ENCODE data around the gene CDK6. TPM values are rescaled to one million over a fixed set of nuclear protein-coding genes. Genes with fewer than 3 reads are reported as not detected.

CDK6 gene
- total RNA-seq, 2 donors from 2014 or later, result 32.6 to 35.0 TPM

DNA sequence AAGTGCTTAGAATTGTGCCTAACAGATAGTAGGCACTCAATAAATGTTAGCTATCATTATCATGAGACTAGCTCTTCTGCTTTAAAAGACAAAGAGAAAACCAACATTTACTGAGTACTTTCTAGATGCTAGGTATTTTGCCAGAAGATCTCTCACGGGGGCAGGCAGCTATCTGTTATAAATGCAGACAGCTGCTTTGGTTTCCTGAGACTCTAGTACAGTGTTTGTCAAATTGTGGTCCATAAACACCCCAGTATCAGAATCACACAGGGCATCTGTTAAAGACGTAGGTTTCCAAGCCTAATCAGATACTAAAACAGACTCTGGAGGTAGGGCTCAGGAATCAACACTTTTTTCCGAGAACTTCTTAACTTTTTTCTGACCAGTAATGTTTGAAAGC, 260.1 kb downstream of the CDK6 start:
- Histone ChIP-seq H3K27me3 (no peaks in the 10 kb centered on the region), H3K4me3 (no peak overlapping the region), H3K27ac (no peak overlapping the region), H3K36me3 (replicated peaks in 1 of 2; ENCODE audit: insufficient read depth in 1 of 2, low read depth in 2 of 2) (peaks cover 19 to 24% of the 10 kb centered on the region in 2 donors), H3K4me1 (peaks cover 8% of the 10 kb centered on the region), H3K9me3 (no peaks in the 10 kb centered on the region)
- intact Hi-C loops (cut with DNase I), result no loop called here
- TF ChIP-seq, protein P1, sequence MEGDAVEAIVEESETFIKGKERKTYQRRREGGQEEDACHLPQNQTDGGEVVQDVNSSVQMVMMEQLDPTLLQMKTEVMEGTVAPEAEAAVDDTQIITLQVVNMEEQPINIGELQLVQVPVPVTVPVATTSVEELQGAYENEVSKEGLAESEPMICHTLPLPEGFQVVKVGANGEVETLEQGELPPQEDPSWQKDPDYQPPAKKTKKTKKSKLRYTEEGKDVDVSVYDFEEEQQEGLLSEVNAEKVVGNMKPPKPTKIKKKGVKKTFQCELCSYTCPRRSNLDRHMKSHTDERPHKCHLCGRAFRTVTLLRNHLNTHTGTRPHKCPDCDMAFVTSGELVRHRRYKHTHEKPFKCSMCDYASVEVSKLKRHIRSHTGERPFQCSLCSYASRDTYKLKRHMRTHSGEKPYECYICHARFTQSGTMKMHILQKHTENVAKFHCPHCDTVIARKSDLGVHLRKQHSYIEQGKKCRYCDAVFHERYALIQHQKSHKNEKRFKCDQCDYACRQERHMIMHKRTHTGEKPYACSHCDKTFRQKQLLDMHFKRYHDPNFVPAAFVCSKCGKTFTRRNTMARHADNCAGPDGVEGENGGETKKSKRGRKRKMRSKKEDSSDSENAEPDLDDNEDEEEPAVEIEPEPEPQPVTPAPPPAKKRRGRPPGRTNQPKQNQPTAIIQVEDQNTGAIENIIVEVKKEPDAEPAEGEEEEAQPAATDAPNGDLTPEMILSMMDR (IDR thresholded peaks at IDR 0.05), result no peak
- no peak for TF ChIP-seq POLR2A (IDR thresholded peaks at IDR 0.05)
- ATAC-seq (no peak), DNase-seq (no peak)
- 78 to 89% methylated on average over 3 of the region's 3 CpGs for WGBS, 2 donors

DNA sequence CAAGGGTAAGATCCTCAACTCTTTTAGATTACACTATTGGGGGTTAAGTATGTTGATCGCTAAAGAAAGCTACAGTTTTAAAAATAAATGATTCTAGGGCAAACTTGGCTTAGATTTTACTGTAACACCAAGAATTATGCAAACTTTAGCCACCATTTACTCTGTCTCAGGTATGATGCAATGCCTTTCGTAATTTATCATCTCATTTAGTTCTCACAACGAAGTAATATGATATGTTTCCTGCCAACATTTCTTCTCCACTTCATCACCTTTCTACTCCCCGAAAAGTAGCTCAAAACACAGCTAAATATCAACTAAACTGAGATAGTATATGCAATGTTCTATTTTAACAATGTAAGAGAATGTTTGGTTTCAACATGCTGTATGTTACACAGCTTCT, 267.2 kb downstream of the CDK6 start:
- no peaks in the 10 kb centered on the region for H3K4me1 ChIP-seq
- no peak overlapping the region for H3K27ac ChIP-seq
- intact Hi-C loops (cut with DNase I), result no loop called here
- H3K9me3 ChIP-seq, result no peaks in the 10 kb centered on the region
- WGBS, 2 donors, result 64 to 79% methylated on average over 4 of the region's 4 CpGs
- no peak overlapping the region for H3K4me3 ChIP-seq
- no peak for ATAC-seq
- no peaks in the 10 kb centered on the region for H3K27me3 ChIP-seq
- no peak for DNase-seq
- TF ChIP-seq, protein P1 (IDR thresholded peaks at IDR 0.05), result no peak
- no peak for TF ChIP-seq POLR2A (IDR thresholded peaks at IDR 0.05)
- peaks cover 0 to 21% of the 10 kb centered on the region in 2 donors for H3K36me3 ChIP-seq (replicated peaks in 1 of 2; ENCODE audit: insufficient read depth in 1 of 2, low read depth in 2 of 2)

DNA sequence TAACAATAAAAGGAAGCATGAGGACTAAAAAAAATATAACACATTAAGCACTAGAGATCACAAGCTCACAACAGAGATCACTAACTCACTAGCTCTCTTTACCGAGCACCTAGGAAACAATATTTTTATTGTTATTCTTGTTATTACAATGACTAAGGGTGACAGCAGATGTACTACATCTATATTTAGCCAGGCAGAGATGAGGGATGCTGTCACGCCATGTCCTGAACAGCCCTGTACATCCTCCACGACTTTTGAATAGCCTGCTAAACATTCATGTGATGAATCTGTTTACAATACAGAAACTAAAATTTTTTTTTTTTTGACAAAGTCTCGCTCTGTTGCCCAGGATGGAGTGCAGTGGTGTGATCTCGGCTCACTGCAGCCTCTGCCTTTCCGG, 268.9 kb downstream of the CDK6 start:
- peaks cover 0 to 27% of the 10 kb centered on the region in 2 donors for H3K36me3 ChIP-seq (replicated peaks in 1 of 2; ENCODE audit: insufficient read depth in 1 of 2, low read depth in 2 of 2)
- TF ChIP-seq POLR2A (IDR thresholded peaks at IDR 0.05), result no peak
- TF ChIP-seq, protein P1 (IDR thresholded peaks at IDR 0.05), result no peak
- no peak for DNase-seq
- ATAC-seq, result no peak
- H3K27me3 ChIP-seq, result no peaks in the 10 kb centered on the region
- no peak overlapping the region for H3K4me3 ChIP-seq
- H3K27ac ChIP-seq, result no peak overlapping the region
- H3K9me3 ChIP-seq, result no peaks in the 10 kb centered on the region
- WGBS, 2 donors, result 93 to 94% methylated on average over 6 of the region's 6 CpGs
- intact Hi-C loops (cut with DNase I), result no loop called here
- H3K4me1 ChIP-seq, result no peaks in the 10 kb centered on the region

DNA sequence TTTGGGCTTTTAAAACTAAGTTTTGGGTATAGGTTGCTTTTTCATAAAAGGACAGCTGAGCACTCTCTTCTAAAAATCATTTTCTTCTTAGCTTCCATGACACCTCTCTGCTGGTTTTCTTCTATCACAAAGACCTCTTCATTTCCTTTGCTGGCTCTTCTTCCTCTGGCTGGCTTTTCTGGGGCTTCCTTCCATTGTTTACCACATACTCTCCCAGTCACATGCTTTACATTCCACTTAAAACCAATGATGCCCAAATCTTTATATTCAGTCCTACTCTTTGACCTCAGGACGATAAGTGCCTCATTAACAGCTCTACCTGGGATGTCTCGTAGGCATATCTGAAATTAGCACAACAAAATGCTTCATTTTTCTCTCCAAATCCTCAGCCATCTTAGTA, 273.0 kb downstream of the CDK6 start:
- Histone ChIP-seq H3K4me3 (no peak overlapping the region), H3K36me3 (replicated peaks in 1 of 2; ENCODE audit: insufficient read depth in 1 of 2, low read depth in 2 of 2) (peaks cover 0 to 21% of the 10 kb centered on the region in 2 donors), H3K9me3 (no peaks in the 10 kb centered on the region), H3K27me3 (no peaks in the 10 kb centered on the region), H3K27ac (no peak overlapping the region), H3K4me1 (no peaks in the 10 kb centered on the region)
- DNase-seq (no peak), ATAC-seq (no peak)
- 85 to 93% methylated on average over 2 of the region's 2 CpGs for WGBS, 2 donors
- TF ChIP-seq POLR2A (IDR thresholded peaks at IDR 0.05), result no peak
- TF ChIP-seq, protein P1 (IDR thresholded peaks at IDR 0.05), result no peak
- intact Hi-C loops (cut with DNase I), result no loop called here

DNA sequence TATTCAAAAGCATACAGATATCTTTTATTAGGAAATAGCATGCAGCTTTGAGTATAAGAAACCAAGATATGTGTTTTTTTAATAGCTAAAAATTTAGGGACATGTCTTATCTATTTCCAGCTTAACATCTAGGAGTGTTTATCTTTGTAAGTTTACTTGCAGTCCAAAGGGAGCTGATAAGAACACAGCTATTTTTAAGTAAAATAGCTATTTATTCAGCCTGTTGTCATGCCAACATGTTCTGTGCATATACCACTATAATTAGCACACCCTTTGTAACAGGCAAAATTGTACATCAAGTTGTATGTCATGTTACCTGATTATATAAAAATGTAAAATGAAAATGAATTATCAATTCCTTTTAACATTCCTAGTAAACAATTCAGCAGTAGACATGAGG, 275.8 kb downstream of the CDK6 start:
- no peaks in the 10 kb centered on the region for H3K27me3 ChIP-seq
- H3K4me1 ChIP-seq, result no peaks in the 10 kb centered on the region
- intact Hi-C loops (cut with DNase I), result no loop called here
- no peak for ATAC-seq
- H3K9me3 ChIP-seq, result no peaks in the 10 kb centered on the region
- H3K4me3 ChIP-seq, result no peak overlapping the region
- peaks cover 0 to 10% of the 10 kb centered on the region in 2 donors for H3K36me3 ChIP-seq (replicated peaks in 1 of 2; ENCODE audit: insufficient read depth in 1 of 2, low read depth in 2 of 2)
- TF ChIP-seq, protein P1 (IDR thresholded peaks at IDR 0.05), result no peak
- no peak for TF ChIP-seq POLR2A (IDR thresholded peaks at IDR 0.05)
- no peak for DNase-seq
- no peak overlapping the region for H3K27ac ChIP-seq
